A673 (cell line): ENCODE measurements around the gene NRXN3.

Source experiments
- EZH2 ChIP-seq: fragments of 200-600 bp; sonication (generic); IDR thresholded peaks from 2 replicates; pipeline ENCODE4 v1.6.1; 2017; ENCODE audit warnings: borderline replicate concordance, low read depth, mild to moderate bottlenecking, mixed read lengths, antibody characterized with exemption, low read length; ENCODE audit not compliant: poor library complexity, severe bottlenecking
- TF ChIP-seq, protein P1 (sequence below): fragments of 300-800, 200-600 bp; sonication (generic); conservative IDR thresholded peaks from 2 replicates; pipeline ENCODE4 v1.5.1; 2017; ENCODE audit warnings: low read depth, mild to moderate bottlenecking, antibody characterized with exemption, low read length, moderate library complexity, mixed read lengths

DNA sequence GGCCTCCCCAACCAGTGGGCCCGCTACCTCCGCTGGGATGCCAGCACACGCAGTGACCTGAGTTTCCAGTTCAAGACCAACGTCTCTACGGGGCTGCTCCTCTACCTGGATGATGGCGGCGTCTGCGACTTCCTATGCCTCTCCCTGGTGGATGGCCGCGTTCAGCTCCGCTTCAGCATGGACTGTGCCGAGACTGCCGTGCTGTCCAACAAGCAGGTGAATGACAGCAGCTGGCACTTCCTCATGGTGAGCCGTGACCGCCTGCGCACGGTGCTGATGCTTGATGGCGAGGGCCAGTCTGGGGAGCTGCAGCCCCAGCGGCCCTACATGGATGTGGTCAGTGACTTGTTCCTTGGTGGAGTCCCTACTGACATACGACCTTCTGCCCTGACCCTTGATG is 73.0 kb downstream of the NRXN3 start:
- TF ChIP-seq, protein P1, sequence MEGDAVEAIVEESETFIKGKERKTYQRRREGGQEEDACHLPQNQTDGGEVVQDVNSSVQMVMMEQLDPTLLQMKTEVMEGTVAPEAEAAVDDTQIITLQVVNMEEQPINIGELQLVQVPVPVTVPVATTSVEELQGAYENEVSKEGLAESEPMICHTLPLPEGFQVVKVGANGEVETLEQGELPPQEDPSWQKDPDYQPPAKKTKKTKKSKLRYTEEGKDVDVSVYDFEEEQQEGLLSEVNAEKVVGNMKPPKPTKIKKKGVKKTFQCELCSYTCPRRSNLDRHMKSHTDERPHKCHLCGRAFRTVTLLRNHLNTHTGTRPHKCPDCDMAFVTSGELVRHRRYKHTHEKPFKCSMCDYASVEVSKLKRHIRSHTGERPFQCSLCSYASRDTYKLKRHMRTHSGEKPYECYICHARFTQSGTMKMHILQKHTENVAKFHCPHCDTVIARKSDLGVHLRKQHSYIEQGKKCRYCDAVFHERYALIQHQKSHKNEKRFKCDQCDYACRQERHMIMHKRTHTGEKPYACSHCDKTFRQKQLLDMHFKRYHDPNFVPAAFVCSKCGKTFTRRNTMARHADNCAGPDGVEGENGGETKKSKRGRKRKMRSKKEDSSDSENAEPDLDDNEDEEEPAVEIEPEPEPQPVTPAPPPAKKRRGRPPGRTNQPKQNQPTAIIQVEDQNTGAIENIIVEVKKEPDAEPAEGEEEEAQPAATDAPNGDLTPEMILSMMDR = no peak
- TF ChIP-seq EZH2 = no peak
